ENCODE data around the gene CCSER1. TPM values are rescaled to one million over a fixed set of nuclear protein-coding genes. Genes with fewer than 3 reads are reported as not detected.

CCSER1 gene
- total and polyA plus RNA-seq, 2 donors (not counting 1 experiment from before 2014, with no cell fraction given), result 10.7 to 39.5 TPM

- DNase-seq (no peak), ATAC-seq (ENCODE audit: low read depth) (no peak)
- H2AFZ ChIP-seq (ENCODE audit: insufficient read depth, low read depth, low read length, poor library complexity, severe bottlenecking), result no peak overlapping the region
- Mint-ChIP-seq H3K9me3 (ENCODE audit: insufficient read depth) (no peaks in the 10 kb centered on the region), H3K4me3 (no peak overlapping the region), H3K27me3 (no peaks in the 10 kb centered on the region), H3K4me1 (peaks cover 20% of the 10 kb centered on the region), H3K27ac (no peak overlapping the region)
- H4K20me1 ChIP-seq (ENCODE audit: control insufficient read depth, insufficient read depth, low read length, poor library complexity, severe bottlenecking), result no peaks in the 10 kb centered on the region
- H3K27me3 ChIP-seq (replicated peaks in 1 of 4; ENCODE audit: control extremely low read depth in 1 of 4, control insufficient read depth in 3 of 4, insufficient read depth in 4 of 4, low read length in 3 of 4), result no peaks in the 10 kb centered on the region
- ChIA-PET CTCF (no interaction called here), POLR2A (no interaction called here)
- H3K4me3 ChIP-seq (ENCODE audit: control extremely low read depth in 1 of 5, extremely low read depth in 1 of 5, insufficient read depth in 1 of 5, low read depth in 2 of 5, low read length in 4 of 5), result no peak overlapping the region
- TF ChIP-seq CTCF (IDR thresholded peaks at IDR 0.05), result no peak
- no peak for TF ChIP-seq EZH2 (IDR thresholded peaks at IDR 0.05; ENCODE audit: borderline replicate concordance, insufficient read depth, low read depth, low read length, poor library complexity, severe bottlenecking)
- peaks cover 2% of the 10 kb centered on the region for H3K79me2 ChIP-seq (ENCODE audit: control insufficient read depth, insufficient read depth, low read length)
- no peaks in the 10 kb centered on the region for H3K36me3 ChIP-seq (replicated peaks in 1 of 2; ENCODE audit: control extremely low read depth in 1 of 2, control insufficient read depth in 1 of 2, extremely low read depth in 1 of 2, insufficient read depth in 2 of 2, low read length in 1 of 2)
- no peak overlapping the region for H3K27ac ChIP-seq (ENCODE audit: low read length in 2 of 2)
- no CpG with 5 or more reads among the region's 3 CpGs for WGBS (ENCODE audit: insufficient coverage)
- H3K9ac ChIP-seq (ENCODE audit: low read length), result no peak overlapping the region
- intact Hi-C loops (cut with micrococcal nuclease), result no loop called here
- H3K4me1 ChIP-seq (ENCODE audit: control insufficient read depth in 2 of 2, insufficient read depth in 2 of 2, low read length in 2 of 2), result peaks cover 0 to 8% of the 10 kb centered on the region in 2 donors
- no peak overlapping the region for H3K4me2 ChIP-seq (replicated peaks; ENCODE audit: low read depth, low read length, poor library complexity, severe bottlenecking)
- H3K9me3 ChIP-seq (ENCODE audit: control extremely low read depth in 1 of 3, control insufficient read depth in 2 of 3, insufficient read depth in 1 of 3, low read length in 2 of 3), result no peaks in the 10 kb centered on the region
These were observed 119.6 kb downstream of the CCSER1 start for GRCh38 chr4:90246816-90247215.

GRCh38 chr4:90254357-90254756, 127.2 kb downstream of the CCSER1 start:
- CTCF ChIA-PET, result no interaction called here
- TF ChIP-seq CTCF (IDR thresholded peaks at IDR 0.05), result no peak
- TF ChIP-seq EZH2 (IDR thresholded peaks at IDR 0.05; ENCODE audit: borderline replicate concordance, insufficient read depth, low read depth, low read length, poor library complexity, severe bottlenecking), result no peak
- POLR2A ChIA-PET, result no interaction called here

More at GRCh38 chr4:90254357-90254756, 127.2 kb downstream of the CCSER1 start:
- no peaks in the 10 kb centered on the region for H3K27me3 ChIP-seq (replicated peaks in 1 of 4; ENCODE audit: control extremely low read depth in 1 of 4, control insufficient read depth in 3 of 4, insufficient read depth in 4 of 4, low read length in 3 of 4)
- peaks cover 22% of the 10 kb centered on the region for H3K79me2 ChIP-seq (ENCODE audit: control insufficient read depth, insufficient read depth, low read length)
- peaks cover 0 to under 1% of the 10 kb centered on the region in 2 donors for H3K4me1 ChIP-seq (ENCODE audit: control insufficient read depth in 2 of 2, insufficient read depth in 2 of 2, low read length in 2 of 2)
- Mint-ChIP-seq H3K9me3 (ENCODE audit: insufficient read depth) (peaks cover 6% of the 10 kb centered on the region), H3K27me3 (no peaks in the 10 kb centered on the region), H3K27ac (no peak overlapping the region), H3K4me3 (no peak overlapping the region), H3K4me1 (peaks cover 18% of the 10 kb centered on the region)
- no peak overlapping the region for H3K9ac ChIP-seq (ENCODE audit: low read length)
- intact Hi-C loops (cut with micrococcal nuclease), result no loop called here
- H3K4me3 ChIP-seq (ENCODE audit: control extremely low read depth in 1 of 5, extremely low read depth in 1 of 5, insufficient read depth in 1 of 5, low read depth in 2 of 5, low read length in 4 of 5), result no peak overlapping the region
- no peak overlapping the region for H2AFZ ChIP-seq (ENCODE audit: insufficient read depth, low read depth, low read length, poor library complexity, severe bottlenecking)
- ATAC-seq (ENCODE audit: low read depth), result no peak
- H3K9me3 ChIP-seq (ENCODE audit: control extremely low read depth in 1 of 3, control insufficient read depth in 2 of 3, insufficient read depth in 1 of 3, low read length in 2 of 3), result peaks cover 0 to 3% (median 1%) of the 10 kb centered on the region in 3 donors
- no peak overlapping the region for H3K4me2 ChIP-seq (replicated peaks; ENCODE audit: low read depth, low read length, poor library complexity, severe bottlenecking)
- peaks cover 7% of the 10 kb centered on the region for H4K20me1 ChIP-seq (ENCODE audit: control insufficient read depth, insufficient read depth, low read length, poor library complexity, severe bottlenecking)
- 92% methylated on average over 2 of the region's 2 CpGs for WGBS (ENCODE audit: insufficient coverage)
- DNase-seq, result no peak
- no peak overlapping the region for H3K27ac ChIP-seq (ENCODE audit: low read length in 2 of 2)
- H3K36me3 ChIP-seq (replicated peaks in 1 of 2; ENCODE audit: control extremely low read depth in 1 of 2, control insufficient read depth in 1 of 2, extremely low read depth in 1 of 2, insufficient read depth in 2 of 2, low read length in 1 of 2), result no peaks in the 10 kb centered on the region

Data from B cell (primary cell).